Gastroesophageal sphincter (tissue), 3 donors: ENCODE measurements around the gene RPTOR.

Experiments
- CTCF ChIP-seq, 4 experiments: fragments of 200-600 bp in 2 of 4; fragments of 450-650 bp in 2 of 4; sonication (generic) in 1 of 4; IDR thresholded peaks; one replicate each; pipeline ENCODE4 v1.5.1; 2017 to 2019; ENCODE audit warnings: antibody characterized with exemption in 4 of 4, mild to moderate bottlenecking in 2 of 4, moderate library complexity in 2 of 4
- EP300 ChIP-seq: sonication (generic); formaldehyde crosslinking; IDR thresholded peaks from one replicate; pipeline ENCODE4 v1.6.1; 2017; ENCODE audit warnings: antibody characterized with exemption, mild to moderate bottlenecking
- POLR2A ChIP-seq, 2 donors: fragments of 450-650 bp; IDR thresholded peaks; one replicate each; pipeline ENCODE4 v1.6.1; 2017; ENCODE audit warnings: antibody characterized with exemption in 2 of 2, mild to moderate bottlenecking in 2 of 2, moderate library complexity in 1 of 2
- POLR2AphosphoS5 ChIP-seq: sonication (generic); formaldehyde crosslinking; IDR thresholded peaks from one replicate; pipeline ENCODE4 v1.6.1; 2017; ENCODE audit warnings: antibody characterized with exemption

DNA sequence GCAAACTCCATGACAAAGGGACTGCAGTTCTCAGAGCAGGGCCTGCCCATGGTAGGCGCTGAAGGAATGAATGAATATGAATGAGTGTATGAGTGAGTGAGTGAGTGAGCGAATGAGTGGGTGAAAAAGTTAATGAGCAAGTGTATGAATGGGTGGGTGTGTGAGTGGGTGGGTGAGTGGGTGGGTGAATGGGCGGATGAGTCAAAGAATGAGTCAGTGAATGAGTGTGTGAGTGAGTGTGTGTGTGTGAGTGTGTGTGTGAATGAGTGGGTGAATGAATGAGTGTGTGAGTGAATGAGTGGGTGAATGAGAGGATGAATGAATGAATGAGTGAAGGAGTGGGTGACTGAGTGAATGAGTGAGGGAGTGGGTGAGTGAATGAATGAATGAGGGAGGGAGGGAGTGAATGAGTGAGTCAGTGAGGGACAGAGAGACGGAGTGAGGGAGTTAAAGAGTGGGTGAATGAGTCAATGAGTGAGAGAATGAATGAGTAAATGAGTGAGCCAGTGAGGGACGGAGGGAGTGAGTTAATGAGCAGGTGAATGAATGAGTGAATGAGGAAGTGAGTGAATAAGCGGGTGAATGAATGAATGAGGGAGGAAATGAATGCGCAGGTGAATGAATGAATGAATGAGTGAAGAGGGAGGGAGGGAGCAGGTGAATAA is 435.9 kb downstream of the RPTOR start:
- TF ChIP-seq POLR2A (IDR thresholded peaks at IDR 0.05) (no peak), POLR2AphosphoS5 (no peak), EP300 (no peak), CTCF (IDR thresholded peaks at IDR 0.05) (no peak)
